K562 (cell line): ENCODE measurements around the gene ARID5B. TPM values are rescaled to one million over a fixed set of nuclear protein-coding genes. Genes with fewer than 3 reads are reported as not detected.

Experiments used
- ARID3B ChIP-seq: fragments of 250-450 bp; sonication (Bioruptor Pico); IDR thresholded peaks from 2 replicates; pipeline ENCODE4 v1.4.0; 2020; ENCODE audit warnings: borderline replicate concordance
- CHAMP1 ChIP-seq: fragments of 450-650 bp; IDR thresholded peaks from 2 replicates; pipeline ENCODE4 v1.6.1; 2016; ENCODE audit warnings: mild to moderate bottlenecking
- GABPB2 ChIP-seq: fragments of 250-450 bp; sonication (Bioruptor Pico); conservative IDR thresholded peaks from 2 replicates; pipeline ENCODE4 v1.5.1; 2021; ENCODE audit warnings: mild to moderate bottlenecking
- HOXB6 ChIP-seq: fragments of 250-450 bp; sonication (Bioruptor Pico); IDR thresholded peaks from 2 replicates; pipeline ENCODE4 v1.5.1; 2022; ENCODE audit warnings: mild to moderate bottlenecking, borderline replicate concordance
- ILF3 ChIP-seq: fragments of 450-650 bp; IDR thresholded peaks from 2 replicates; pipeline ENCODE4 v1.6.1; 2018; ENCODE audit warnings: antibody characterized with exemption, mild to moderate bottlenecking, moderate library complexity, borderline replicate concordance
- IRF9 ChIP-seq: fragments of 450-650 bp; IDR thresholded peaks from 2 replicates; pipeline ENCODE4 v1.6.1; 2016; ENCODE audit warnings: missing biosample characterization, missing genetic modification characterization
- POLR2G ChIP-seq: fragments of 200-400 bp; formaldehyde crosslinking; IDR thresholded peaks from 2 replicates; pipeline ENCODE4 v1.6.1; 2017; ENCODE audit warnings: low read depth, mild to moderate bottlenecking, antibody characterized with exemption, low read length, moderate library complexity
- RERE ChIP-seq: sonication (generic); formaldehyde crosslinking; IDR thresholded peaks from 2 replicates; pipeline ENCODE4 v1.8.0; 2023; ENCODE audit warnings: missing genetic modification reagents, mild to moderate bottlenecking, borderline replicate concordance
- TCF7L2 ChIP-seq: fragments of 150-350 bp; IDR thresholded peaks from 2 replicates; pipeline ENCODE4 v1.6.1; 2016; ENCODE audit warnings: low read depth, mild to moderate bottlenecking, low read length, moderate library complexity
- ZNF395 ChIP-seq: fragments of 200-800 bp; sonication (Bioruptor generic); IDR thresholded peaks from 2 replicates; pipeline ENCODE4 v1.6.1; 2017; ENCODE audit warnings: missing genetic modification characterization, missing compliant biosample characterization
- ZNF764 ChIP-seq: fragments of 250-450 bp; sonication (Bioruptor Pico); IDR thresholded peaks from 2 replicates; pipeline ENCODE4 v1.4.0; 2020; ENCODE audit warnings: low read depth, mild to moderate bottlenecking, moderate library complexity
- ZNF77 ChIP-seq: fragments of 250-450 bp; sonication (Bioruptor Pico); IDR thresholded peaks from 2 replicates; pipeline ENCODE4 v1.5.0; 2020
- ZNF780A ChIP-seq: fragments of 250-450 bp; sonication (Bioruptor Pico); IDR thresholded peaks from 2 replicates; pipeline ENCODE4 v1.5.0; 2021; ENCODE audit warnings: mild to moderate bottlenecking
- polyA plus RNA-seq, 8 experiments: library from polyadenylated mRNA; depleted of rRNA in 4 of 8; stranded (reverse) in 5 of 8; unstranded in 3 of 8; fragments of >200 nt; fragmentation: Nextera tagmentation in 2 of 8; fragmentation: Illumina TruSeq in 1 of 8; extraction: Ambion mirVana in 2 of 8; extraction: Trizol in 1 of 8; gene quantifications; 2 replicates each; pipeline versions ENCODE4 v1.2.1 to v1.2.3, GENCODE V29; 2011 to 2014; ENCODE audit warnings: inconsistent platforms in 1 of 8, missing spikeins in 1 of 8
- total RNA-seq, 7 experiments: library from RNA; depleted of rRNA in 6 of 7; stranded (reverse); fragments of >200 nt in 6 of 7; fragmentation: Illumina TruSeq in 2 of 7; extraction: Trizol in 2 of 7; gene quantifications; 2 replicates each; pipeline versions ENCODE4 v1.2.1 to v1.2.3, GENCODE V29; 2011 to 2021; ENCODE audit warnings: low replicate concordance in 1 of 7

Gene ARID5B
- total and polyA plus RNA-seq, 9 of the 15 experiments (the other 6 are each of a cell fraction or from before 2014, with no cell fraction given), result 0.48 to 1.6 (median 0.80) TPM

- TF ChIP-seq ZNF764 (CRISPR knock-in tag) (no peak), HOXB6 (no peak), ARID3B (no peak), CHAMP1 (no peak), TCF7L2 (no peak), ZNF395 (CRISPR knock-in tag) (no peak), ZNF77 (CRISPR knock-in tag) (no peak), POLR2G (no peak), ILF3 (no peak), IRF9 (tag) (no peak), GABPB2 (CRISPR knock-in tag) (no peak), ZNF780A (CRISPR knock-in tag) (no peak), RERE (no peak)
These were observed 183.0 kb downstream of the ARID5B start (continued) for GRCh38 chr10:62084451-62084850.
